Endodermal cell (in vitro differentiated cells): Measurements from ENCODE around the gene SNX30. TPM values are rescaled to one million over a fixed set of nuclear protein-coding genes. Genes with fewer than 3 reads are reported as not detected.

Experiments
- DNase-seq: peaks from one replicate; pipeline ENCODE4 v3.0.0-alpha.2; 2017
- H3K27ac ChIP-seq: 2 replicates; pipeline ENCODE4 v1.5.1; 2013; ENCODE audit warnings: mild to moderate bottlenecking, low read depth, low read length, moderate library complexity
- H3K27me3 ChIP-seq: 2 replicates; pipeline ENCODE4 v1.6.1; 2013; ENCODE audit warnings: mild to moderate bottlenecking, low read length, moderate library complexity; ENCODE audit not compliant: insufficient read depth, control insufficient read depth, poor library complexity, severe bottlenecking
- H3K36me3 ChIP-seq: 2 replicates; pipeline ENCODE4 v1.7.0; 2013; ENCODE audit warnings: mild to moderate bottlenecking, low read length, moderate library complexity; ENCODE audit not compliant: control insufficient read depth, insufficient read depth
- H3K4me1 ChIP-seq: one replicate; pipeline ENCODE4 v1.7.0; 2013; ENCODE audit warnings: low read length; ENCODE audit not compliant: control insufficient read depth, insufficient read depth
- H3K4me3 ChIP-seq: 2 replicates; pipeline ENCODE4 v1.5.1; 2013; ENCODE audit warnings: mild to moderate bottlenecking, low read length, moderate library complexity
- H3K9ac ChIP-seq: 2 replicates; pipeline ENCODE4 v1.6.1; 2013; ENCODE audit warnings: mild to moderate bottlenecking, low read length, moderate library complexity; ENCODE audit not compliant: poor library complexity, severe bottlenecking; ENCODE audit errors: extremely low read depth
- H3K9me3 ChIP-seq: 2 replicates; pipeline ENCODE4 v1.6.1; 2013; ENCODE audit warnings: mild to moderate bottlenecking, low read length, moderate library complexity; ENCODE audit not compliant: control insufficient read depth
- H3K27ac Mint-ChIP-seq: 2 replicates; pipeline ENCODE4 v1.8.0; 2020; ENCODE audit warnings: mixed read lengths
- H3K27me3 Mint-ChIP-seq: 2 replicates; pipeline ENCODE4 v1.8.0; 2021; ENCODE audit warnings: mild to moderate bottlenecking, mixed read lengths; ENCODE audit not compliant: insufficient read depth
- H3K36me3 Mint-ChIP-seq: 2 replicates; pipeline ENCODE4 v1.8.0; 2020; ENCODE audit warnings: low read depth, mixed read lengths
- H3K4me1 Mint-ChIP-seq: 2 replicates; pipeline ENCODE4 v1.8.0; 2020; ENCODE audit warnings: mixed read lengths
- H3K4me3 Mint-ChIP-seq: 2 replicates; pipeline ENCODE4 v1.8.0; 2020; ENCODE audit warnings: mild to moderate bottlenecking, moderate library complexity, mixed read lengths
- H3K9me3 Mint-ChIP-seq: 2 replicates; pipeline ENCODE4 v1.8.0; 2020; ENCODE audit warnings: mild to moderate bottlenecking, mixed read lengths
- CTCF ChIP-seq: fragments of 200-600 bp; sonication (generic); conservative IDR thresholded peaks from 2 replicates; pipeline ENCODE4 v1.5.0; 2021; ENCODE audit warnings: antibody characterized with exemption, mild to moderate bottlenecking
- WGBS, 2 experiments: methylation state at CpG; one replicate each; pipeline versions ENCODE4 v1.1.5 to v1.1.7; 2013; ENCODE audit warnings: missing lambda C conversion rate in 2 of 2, mixed read lengths in 1 of 2; ENCODE audit not compliant: insufficient coverage in 1 of 2, insufficient read length in 1 of 2; 5-methylcytosine and 5-hydroxymethylcytosine counted together
- total RNA-seq, 2 donors: library from RNA; stranded (reverse); fragmentation: NEBNext Ultra II Directional in 1 of 2; extraction: Animal tissue kit (Norgen Biotek cat#: 25700) in 1 of 2; gene quantifications; 2 replicates in 1 of 2; 3 replicates in 1 of 2; pipeline ENCODE4 v1.2.1, GENCODE V29; 2021

Gene SNX30
- total RNA-seq, 2 donors from 2014 or later = 11.8 to 14.8 TPM

- Mint-ChIP-seq H3K4me3 (no peak overlapping the region), H3K9me3 (no peaks in the 10 kb centered on the region), H3K4me1 (no peaks in the 10 kb centered on the region), H3K36me3 (peaks cover 9% of the 10 kb centered on the region), H3K27me3 (no peaks in the 10 kb centered on the region), H3K27ac (no peak overlapping the region)
- H3K4me1 ChIP-seq = no peaks in the 10 kb centered on the region
- no peaks in the 10 kb centered on the region for H3K9me3 ChIP-seq
- 94 to 96% methylated on average over 4 to 5 of the region's 6 CpGs for WGBS, 2 experiments
- DNase-seq = no peak
- H3K4me3 ChIP-seq = no peak overlapping the region
- H3K36me3 ChIP-seq = no peaks in the 10 kb centered on the region
- H3K27me3 ChIP-seq = no peaks in the 10 kb centered on the region
- no peak for TF ChIP-seq CTCF
- H3K27ac ChIP-seq = no peak overlapping the region
- no peak overlapping the region for H3K9ac ChIP-seq
These were observed 61.0 kb downstream of the SNX30 start for GRCh38 chr9:112811518-112811917.

GRCh38 chr9:112815868-112816267, 65.3 kb downstream of the SNX30 start:
- H3K27ac Mint-ChIP-seq = no peak overlapping the region
- H3K4me3 Mint-ChIP-seq = no peak overlapping the region
- Histone ChIP-seq H3K27me3 (no peaks in the 10 kb centered on the region), H3K27ac (no peak overlapping the region), H3K9ac (no peak overlapping the region), H3K9me3 (no peaks in the 10 kb centered on the region), H3K4me1 (no peaks in the 10 kb centered on the region), H3K4me3 (no peak overlapping the region), H3K36me3 (no peaks in the 10 kb centered on the region)
- H3K36me3 Mint-ChIP-seq = peaks cover 14% of the 10 kb centered on the region
- no peak for TF ChIP-seq CTCF
- H3K9me3 Mint-ChIP-seq = no peaks in the 10 kb centered on the region
- DNase-seq = no peak
- 84 to 90% methylated on average over 4 to 8 of the region's 8 CpGs for WGBS, 2 experiments
- H3K4me1 Mint-ChIP-seq = no peaks in the 10 kb centered on the region
- H3K27me3 Mint-ChIP-seq = no peaks in the 10 kb centered on the region

- Mint-ChIP-seq H3K4me1 (no peaks in the 10 kb centered on the region), H3K36me3 (peaks cover 12% of the 10 kb centered on the region), H3K27ac (no peak overlapping the region), H3K27me3 (no peaks in the 10 kb centered on the region), H3K4me3 (no peak overlapping the region), H3K9me3 (no peaks in the 10 kb centered on the region)
- H3K27ac ChIP-seq = no peak overlapping the region
- H3K4me3 ChIP-seq = no peak overlapping the region
- no peaks in the 10 kb centered on the region for H3K36me3 ChIP-seq
- 96 to 100% methylated on average over 3 to 5 of the region's 5 CpGs for WGBS, 2 experiments
- H3K9me3 ChIP-seq = no peaks in the 10 kb centered on the region
- TF ChIP-seq CTCF = no peak
- no peaks in the 10 kb centered on the region for H3K4me1 ChIP-seq
- no peak for DNase-seq
- no peak overlapping the region for H3K9ac ChIP-seq
- no peaks in the 10 kb centered on the region for H3K27me3 ChIP-seq
These were observed 67.3 kb downstream of the SNX30 start for GRCh38 chr9:112817860-112818203.
